Neutrophil (primary cell): ENCODE data around the gene DCAF8L1.

Experiments used
- H3K27ac ChIP-seq: fragments of 200-600 bp; sonication (generic); 2 replicates; pipeline ENCODE4 v1.5.1; 2016; ENCODE audit warnings: mild to moderate bottlenecking, moderate library complexity
- H3K27me3 ChIP-seq: fragments of 200-600 bp; sonication (generic); 2 replicates; pipeline ENCODE4 v1.6.0; 2016; ENCODE audit warnings: mild to moderate bottlenecking
- H3K36me3 ChIP-seq: fragments of 200-600 bp; sonication (generic); 2 replicates; pipeline ENCODE4 v1.5.1; 2017
- H3K4me1 ChIP-seq, 2 experiments: fragments of 200-600 bp in 1 of 2; sonication (generic) in 1 of 2; 1 replicate in 1 of 2; 2 replicates in 1 of 2; pipeline versions ENCODE4 v1.5.1 to v1.6.1; 2013 to 2016; ENCODE audit warnings: low read depth in 1 of 2, low read length in 1 of 2, mild to moderate bottlenecking in 1 of 2, moderate library complexity in 1 of 2; ENCODE audit not compliant: control insufficient read depth in 1 of 2, insufficient read depth in 1 of 2
- H3K4me3 ChIP-seq, 2 experiments: fragments of 200-600 bp in 1 of 2; sonication (generic) in 1 of 2; 1 replicate in 1 of 2; 2 replicates in 1 of 2; pipeline ENCODE4 v1.5.1; 2013 to 2016; ENCODE audit warnings: low read depth in 1 of 2, low read length in 1 of 2, mild to moderate bottlenecking in 1 of 2, moderate library complexity in 1 of 2
- H3K9me3 ChIP-seq: fragments of 200-600 bp; sonication (generic); 2 replicates; pipeline ENCODE4 v1.5.1; 2016
- TF ChIP-seq, protein P1 (sequence below): fragments of 200-600 bp; sonication (generic); IDR thresholded peaks from 2 replicates; pipeline ENCODE4 v1.5.1; 2016; ENCODE audit warnings: antibody characterized with exemption

Gene DCAF8L1

GRCh38 chrX:27981349-27981748 lies at the start of gene DCAF8L1:
TSS of gene DCAF8L1 (minus strand) at chrX:27981449. CDS start at chrX:27981334, 115 bp downstream.
- H3K4me1 ChIP-seq: no peaks in the 10 kb centered on the region
- H3K36me3 ChIP-seq: no peaks in the 10 kb centered on the region
- no peak within 1 kb of the TSS for H3K4me3 ChIP-seq
- TF ChIP-seq, protein P1, sequence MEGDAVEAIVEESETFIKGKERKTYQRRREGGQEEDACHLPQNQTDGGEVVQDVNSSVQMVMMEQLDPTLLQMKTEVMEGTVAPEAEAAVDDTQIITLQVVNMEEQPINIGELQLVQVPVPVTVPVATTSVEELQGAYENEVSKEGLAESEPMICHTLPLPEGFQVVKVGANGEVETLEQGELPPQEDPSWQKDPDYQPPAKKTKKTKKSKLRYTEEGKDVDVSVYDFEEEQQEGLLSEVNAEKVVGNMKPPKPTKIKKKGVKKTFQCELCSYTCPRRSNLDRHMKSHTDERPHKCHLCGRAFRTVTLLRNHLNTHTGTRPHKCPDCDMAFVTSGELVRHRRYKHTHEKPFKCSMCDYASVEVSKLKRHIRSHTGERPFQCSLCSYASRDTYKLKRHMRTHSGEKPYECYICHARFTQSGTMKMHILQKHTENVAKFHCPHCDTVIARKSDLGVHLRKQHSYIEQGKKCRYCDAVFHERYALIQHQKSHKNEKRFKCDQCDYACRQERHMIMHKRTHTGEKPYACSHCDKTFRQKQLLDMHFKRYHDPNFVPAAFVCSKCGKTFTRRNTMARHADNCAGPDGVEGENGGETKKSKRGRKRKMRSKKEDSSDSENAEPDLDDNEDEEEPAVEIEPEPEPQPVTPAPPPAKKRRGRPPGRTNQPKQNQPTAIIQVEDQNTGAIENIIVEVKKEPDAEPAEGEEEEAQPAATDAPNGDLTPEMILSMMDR: no peak
- H3K27me3 ChIP-seq: no peaks in the 10 kb centered on the region
- no peaks in the 10 kb centered on the region for H3K9me3 ChIP-seq
- H3K27ac ChIP-seq: no peak within 1 kb of the TSS

DNA sequence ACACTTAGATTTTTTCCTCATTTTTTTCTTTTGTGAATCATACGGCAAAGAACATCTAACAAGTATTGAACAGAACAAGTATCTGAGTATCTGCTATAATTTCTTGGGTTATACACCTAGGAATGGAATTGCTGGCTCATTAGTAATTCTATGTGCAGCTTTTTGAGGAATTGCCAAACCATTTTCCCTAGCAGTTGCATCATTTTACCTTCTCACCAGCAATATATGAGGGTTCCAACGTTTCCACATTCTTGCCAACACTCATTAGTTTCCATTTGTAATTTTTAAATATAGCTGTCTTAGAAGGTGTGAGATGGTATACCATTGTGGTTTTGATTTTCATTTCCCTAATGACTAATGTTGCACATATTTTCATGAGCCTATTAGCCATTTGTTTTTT lies 41.1 kb upstream of the DCAF8L1 start:
- Histone ChIP-seq H3K4me1 (no peaks in the 10 kb centered on the region), H3K4me3 (no peak overlapping the region)

GRCh38 chrX:28016823-28017222 lies 35.6 kb upstream of the DCAF8L1 start:
- Histone ChIP-seq H3K9me3 (no peaks in the 10 kb centered on the region), H3K36me3 (no peaks in the 10 kb centered on the region), H3K27me3 (no peaks in the 10 kb centered on the region), H3K4me1 (peaks cover 6 to 7% of the 10 kb centered on the region in 2 experiments), H3K27ac (no peak overlapping the region), H3K4me3 (no peak overlapping the region)
- TF ChIP-seq, protein P1: no peak

More for the DNA sequence above, 41.1 kb upstream of the DCAF8L1 start:
- Histone ChIP-seq H3K27me3 (no peaks in the 10 kb centered on the region), H3K9me3 (no peaks in the 10 kb centered on the region), H3K27ac (no peak overlapping the region), H3K36me3 (no peaks in the 10 kb centered on the region)
- TF ChIP-seq, protein P1: no peak

- TF ChIP-seq, protein P1: no peak
These were observed 34.7 kb upstream of the DCAF8L1 start for GRCh38 chrX:28015993-28016392.

GRCh38 chrX:28010875-28011274 lies 29.6 kb upstream of the DCAF8L1 start:
- TF ChIP-seq, protein P1: no peak

More at GRCh38 chrX:28015993-28016392, 34.7 kb upstream of the DCAF8L1 start:
- Histone ChIP-seq H3K4me1 (peaks cover 6 to 7% of the 10 kb centered on the region in 2 experiments), H3K27me3 (no peaks in the 10 kb centered on the region), H3K36me3 (no peaks in the 10 kb centered on the region), H3K9me3 (no peaks in the 10 kb centered on the region), H3K4me3 (no peak overlapping the region), H3K27ac (no peak overlapping the region)

DNA sequence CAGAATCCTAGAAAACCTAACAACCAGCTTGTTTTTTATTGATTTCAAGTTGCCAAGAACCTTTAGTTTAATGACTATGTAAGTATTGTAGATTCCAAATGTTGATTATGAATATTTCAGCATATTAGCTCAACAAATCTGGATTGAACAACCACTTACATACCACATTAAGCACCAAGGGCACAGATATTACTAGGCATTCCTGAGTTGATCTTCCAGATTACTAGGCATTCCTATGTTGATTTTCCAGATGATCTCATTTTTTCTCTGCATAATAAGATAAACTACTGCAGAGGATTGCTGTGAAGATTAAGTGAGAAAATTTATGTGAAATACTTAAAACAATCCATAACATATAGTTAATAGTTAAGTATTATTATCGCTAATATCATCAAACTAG lies 17.4 kb upstream of the DCAF8L1 start:
- no peaks in the 10 kb centered on the region for H3K27me3 ChIP-seq
- H3K4me1 ChIP-seq: no peaks in the 10 kb centered on the region
- H3K4me3 ChIP-seq: no peak overlapping the region
- TF ChIP-seq, protein P1: no peak
- no peaks in the 10 kb centered on the region for H3K36me3 ChIP-seq
- H3K9me3 ChIP-seq: no peaks in the 10 kb centered on the region
- H3K27ac ChIP-seq: no peak overlapping the region

More at GRCh38 chrX:28010875-28011274, 29.6 kb upstream of the DCAF8L1 start:
- Histone ChIP-seq H3K36me3 (no peaks in the 10 kb centered on the region), H3K4me1 (peaks cover 0 to 5% of the 10 kb centered on the region in 2 experiments), H3K27ac (no peak overlapping the region), H3K9me3 (no peaks in the 10 kb centered on the region), H3K4me3 (no peak overlapping the region), H3K27me3 (no peaks in the 10 kb centered on the region)
